ENCODE measurements around the gene DBF4B.
"Not testable (repeated sequence)": the region's sequence is repeated elsewhere in the genome, so short reads cannot be mapped to it uniquely, and the experiment has no call there.

- not testable (repeated sequence) for TF ChIP-seq TAF1 (IDR thresholded peaks at IDR 0.05; ENCODE audit: low read depth, low read length); POLR2AphosphoS5 (IDR thresholded peaks at IDR 0.05; ENCODE audit: low read depth, low read length); POLR2A (IDR thresholded peaks at IDR 0.05; ENCODE audit: low read depth, low read length); SPI1 (IDR thresholded peaks at IDR 0.05; ENCODE audit: low read depth, low read length); PAX5 (IDR thresholded peaks at IDR 0.05; ENCODE audit: insufficient read depth, low read length, severe bottlenecking); POU2F2 (IDR thresholded peaks at IDR 0.05; ENCODE audit: low read depth, low read length)
Measured at GRCh38 chr17:44726121-44726520, 17.7 kb downstream of the DBF4B start.
